Measurements from ENCODE around the gene SHMT2. TPM values are rescaled to one million over a fixed set of nuclear protein-coding genes. Genes with fewer than 3 reads are reported as not detected.

Gene SHMT2
- total RNA-seq, 4 donors from 2014 or later, result 62.4 to 71.8 (median 67.4) TPM

- 6 to 7% methylated on average over 40 to 41 of the region's 41 CpGs for WGBS, 2 donors
Measured at GRCh38 chr12:57243521-57244311, 14.2 kb downstream of the SHMT2 start.

GRCh38 chr12:57244312-57244696 lies 14.8 kb downstream of the SHMT2 start:
- intact Hi-C loops (cut with DNase I; ENCODE audit: low total_unique reads), result no loop called here
- WGBS, 2 donors, result 42 to 65% methylated on average over 6 of the region's 6 CpGs
- DNase-seq (ENCODE audit: low spot score in 2 of 2), result no peak

More at GRCh38 chr12:57243521-57244311, 14.2 kb downstream of the SHMT2 start:
- peak in 1 of 3 donors; percentile 20 for TF ChIP-seq CTCF (IDR thresholded peaks at IDR 0.05)
- no peak for TF ChIP-seq POLR2A (IDR thresholded peaks at IDR 0.05)
- DNase-seq (ENCODE audit: low spot score in 2 of 2), result peak in 1 of 2 donors; percentile 95
- H3K4me3 ChIP-seq (ENCODE audit: low read depth, poor library complexity, severe bottlenecking), result no peak overlapping the region
- intact Hi-C loops (cut with DNase I; ENCODE audit: low total_unique reads), result no loop called here

GRCh38 chr12:57247041-57247440 lies 17.5 kb downstream of the SHMT2 start:
- intact Hi-C loops (cut with DNase I; ENCODE audit: low total_unique reads), result no loop called here
- DNase-seq (ENCODE audit: low spot score in 2 of 2), result no peak
- H3K4me3 ChIP-seq (ENCODE audit: low read depth, poor library complexity, severe bottlenecking), result no peak overlapping the region
- 94 to 96% methylated on average over 1 of the region's 1 CpG for WGBS, 2 donors
- no peak for TF ChIP-seq CTCF (IDR thresholded peaks at IDR 0.05)
- no peak for TF ChIP-seq POLR2A (IDR thresholded peaks at IDR 0.05)

More at GRCh38 chr12:57244312-57244696, 14.8 kb downstream of the SHMT2 start:
- TF ChIP-seq CTCF (IDR thresholded peaks at IDR 0.05) (no peak), POLR2A (IDR thresholded peaks at IDR 0.05) (no peak)
- no peak overlapping the region for H3K4me3 ChIP-seq (ENCODE audit: low read depth, poor library complexity, severe bottlenecking)

GRCh38 chr12:57248934-57249742 lies 19.6 kb downstream of the SHMT2 start:
- TF ChIP-seq CTCF (IDR thresholded peaks at IDR 0.05), result no peak
- no peak for TF ChIP-seq POLR2A (IDR thresholded peaks at IDR 0.05)
- intact Hi-C loops (cut with DNase I; ENCODE audit: low total_unique reads), result no loop called here
- H3K4me3 ChIP-seq (ENCODE audit: low read depth, poor library complexity, severe bottlenecking), result no peak overlapping the region
- WGBS, 2 donors, result 76 to 85% methylated on average over 7 of the region's 7 CpGs
- DNase-seq (ENCODE audit: low spot score in 2 of 2), result no peak

GRCh38 chr12:57250541-57250940 lies 21.0 kb downstream of the SHMT2 start:
- 72 to 81% methylated on average over 3 of the region's 3 CpGs for WGBS, 2 donors
- DNase-seq (ENCODE audit: low spot score in 2 of 2), result peak in 1 of 2 donors; percentile 61
- intact Hi-C loops (cut with DNase I; ENCODE audit: low total_unique reads), result no loop called here
- H3K4me3 ChIP-seq (ENCODE audit: low read depth, poor library complexity, severe bottlenecking), result no peak overlapping the region
- TF ChIP-seq POLR2A (IDR thresholded peaks at IDR 0.05), result no peak
- no peak for TF ChIP-seq CTCF (IDR thresholded peaks at IDR 0.05)
